Stimulated activated CD4-positive, alpha-beta T cell treated with anti-CD3 and anti-CD28 coated beads, Interleukin-4, amount 100 ng/mL, for 4 hours (primary cell): Measurements from ENCODE around the gene NRSN1.
"Not testable (repeated sequence)": the region's sequence is repeated elsewhere in the genome, so short reads cannot be mapped to it uniquely, and the experiment has no call there.

Experiments
- DNase-seq, 2 experiments: peaks; one replicate each; pipeline ENCODE4 v3.0.0-alpha.2; 2020

The NRSN1 gene, protein sequence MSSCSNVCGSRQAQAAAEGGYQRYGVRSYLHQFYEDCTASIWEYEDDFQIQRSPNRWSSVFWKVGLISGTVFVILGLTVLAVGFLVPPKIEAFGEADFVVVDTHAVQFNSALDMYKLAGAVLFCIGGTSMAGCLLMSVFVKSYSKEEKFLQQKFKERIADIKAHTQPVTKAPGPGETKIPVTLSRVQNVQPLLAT

DNA sequence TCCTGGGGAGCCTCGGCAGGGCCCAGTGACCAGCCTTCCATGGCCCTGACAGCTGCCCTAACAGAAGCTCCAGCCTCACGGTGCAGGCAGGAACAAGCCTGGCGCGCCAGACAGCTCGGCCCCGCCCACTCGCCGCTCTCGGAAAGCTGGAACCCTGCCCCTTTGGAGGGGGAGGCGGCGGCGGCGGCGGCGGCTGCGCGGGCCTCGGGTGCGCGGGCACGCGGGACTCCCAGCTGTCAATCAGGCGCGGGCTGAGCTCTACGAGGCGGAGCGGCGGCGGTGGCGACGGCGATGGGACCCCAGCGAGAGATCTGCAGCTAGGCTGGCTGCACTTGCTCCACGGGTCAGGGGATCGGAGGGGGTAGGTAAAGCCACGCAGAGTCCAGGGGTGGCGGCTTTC, at the start of gene NRSN1:
TSS of gene NRSN1 (plus strand) at position 236 of the 400 bp plus-strand sequence. CDS start 8,113 bp downstream, outside the sequence.
- no peak for DNase-seq

DNA sequence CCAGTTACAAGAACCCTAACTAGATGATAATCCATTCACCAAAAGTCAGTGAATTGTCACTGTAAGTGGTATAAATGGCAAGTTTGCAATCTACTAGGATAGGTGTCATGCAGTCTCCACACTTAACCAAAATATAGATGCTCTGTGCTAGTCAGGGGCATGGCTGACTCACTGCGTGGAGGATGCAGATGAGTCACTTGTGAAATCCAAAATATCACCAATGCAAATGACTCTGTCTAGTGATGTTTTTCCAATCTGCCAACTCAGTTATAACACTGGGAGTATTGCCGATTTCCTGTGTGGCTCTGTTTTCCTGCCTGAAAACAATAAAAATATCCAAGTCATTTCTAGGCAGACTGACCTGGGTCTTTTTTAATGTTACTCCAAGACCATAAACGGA, 47.8 kb upstream of the NRSN1 start:
- DNase-seq = no peak

DNA sequence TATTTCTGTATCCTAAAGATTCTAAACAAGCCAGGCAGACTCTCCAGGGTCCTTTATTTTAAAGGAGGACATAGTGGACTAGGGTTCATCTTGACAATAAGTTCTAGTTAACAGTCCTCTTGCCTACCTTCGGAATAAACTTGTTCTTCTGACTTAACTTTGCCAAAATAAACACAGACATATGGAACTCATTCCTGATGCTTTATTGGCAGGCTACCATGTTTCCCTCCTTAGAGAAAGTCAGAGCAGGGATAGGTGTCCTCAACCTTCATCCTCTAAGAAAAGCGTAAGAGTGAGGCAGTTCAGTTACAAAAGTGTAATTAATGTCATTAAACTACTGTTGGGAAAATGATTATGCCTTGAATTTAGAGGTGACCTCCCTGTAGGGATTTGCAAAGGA, 46.9 kb upstream of the NRSN1 start:
- DNase-seq = no peak

DNA sequence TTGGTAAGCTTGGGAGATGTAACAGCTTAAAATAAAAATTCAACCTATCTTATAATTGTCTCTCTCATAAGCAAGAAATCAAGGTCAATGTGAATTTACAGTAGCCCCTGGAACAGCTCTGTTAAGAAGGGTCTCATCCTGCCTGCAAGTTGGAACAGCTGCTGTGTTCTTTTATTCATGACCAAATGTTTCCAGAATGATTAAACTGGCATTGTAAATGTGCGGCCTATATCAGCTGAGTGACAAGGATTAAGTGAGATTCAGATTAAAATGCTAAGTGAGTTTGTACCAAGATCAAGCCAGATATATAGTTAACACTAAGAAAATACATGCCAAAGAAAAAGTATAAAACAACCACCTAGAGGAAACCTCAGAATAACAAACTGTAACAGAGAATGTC, 45.3 kb upstream of the NRSN1 start:
- no peak for DNase-seq

DNA sequence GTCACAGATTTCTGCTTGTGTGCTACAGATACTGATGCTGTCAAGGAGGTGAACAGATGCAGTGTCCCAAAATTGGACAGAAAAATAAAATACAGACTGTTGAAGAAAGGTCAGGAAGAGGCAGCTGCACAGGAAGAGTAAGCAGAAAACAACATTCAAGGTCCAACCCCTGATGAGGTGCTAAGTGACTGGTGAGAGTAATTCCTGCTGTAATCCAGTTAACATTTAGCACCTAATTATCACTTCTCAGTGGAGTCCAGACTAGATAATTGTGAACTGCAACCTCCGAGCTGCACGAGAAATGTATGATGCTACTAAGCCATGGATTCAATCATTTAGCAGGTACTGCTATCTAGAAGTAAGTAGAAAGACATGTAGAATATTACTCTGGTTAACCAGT, 36.3 kb upstream of the NRSN1 start:
- DNase-seq = no peak

DNA sequence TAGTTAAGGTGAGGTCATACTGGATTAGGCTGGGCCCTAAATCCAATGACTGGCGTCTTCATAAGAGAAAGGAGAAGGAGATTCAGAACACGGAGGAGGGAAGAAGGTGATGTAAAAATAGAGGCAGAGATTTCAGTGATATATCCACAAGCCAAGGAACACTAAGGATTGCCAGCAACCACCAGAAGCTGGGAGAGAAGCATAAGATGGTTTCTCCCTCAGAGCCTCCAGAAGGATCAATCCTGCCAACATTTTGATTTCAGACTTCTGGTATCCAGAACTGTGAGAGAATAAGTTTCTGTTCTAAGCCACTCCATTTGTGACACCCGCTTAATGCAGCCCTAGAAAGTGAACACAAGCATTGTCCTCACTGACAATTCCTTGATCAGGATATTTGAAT, 33.6 kb upstream of the NRSN1 start:
- DNase-seq = no peak

DNA sequence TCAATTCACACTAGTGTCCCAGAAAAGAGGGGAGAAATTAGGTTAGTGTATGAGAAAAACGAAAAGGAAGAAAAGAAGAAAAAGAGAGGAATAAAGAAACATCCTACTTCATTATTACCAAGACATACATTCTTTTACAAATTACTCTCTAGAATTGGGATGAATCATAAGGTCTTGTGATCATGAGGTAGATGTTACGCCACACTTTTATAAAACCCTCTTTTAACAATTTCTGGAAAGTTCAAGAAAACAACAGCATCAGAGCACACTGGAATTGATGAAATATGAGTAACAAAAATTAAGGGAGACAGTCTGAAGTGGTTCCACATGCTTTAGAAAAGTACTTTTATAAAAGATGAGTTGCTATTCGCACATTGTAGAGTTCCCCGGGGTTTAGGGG, 32.6 kb upstream of the NRSN1 start:
- DNase-seq = no peak

DNA sequence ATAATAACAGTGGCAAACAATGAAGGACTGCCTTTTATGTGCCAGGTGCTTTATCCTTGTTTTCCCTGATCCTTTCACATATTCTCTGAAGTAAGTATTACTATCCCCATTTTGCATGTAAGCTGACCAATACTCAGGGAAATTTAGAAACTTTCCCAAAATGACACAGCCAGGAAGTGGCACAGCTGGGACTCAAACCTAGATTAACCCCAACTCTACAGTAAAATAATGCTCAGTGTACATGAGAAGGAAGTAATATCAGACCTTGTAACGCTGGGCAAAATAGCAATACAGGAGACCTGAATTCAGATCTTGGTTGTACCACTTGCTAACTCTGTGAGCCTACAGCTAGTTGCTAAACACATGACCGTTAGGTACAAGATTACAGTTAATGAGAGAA, 26.8 kb upstream of the NRSN1 start:
- DNase-seq = no peak

DNA sequence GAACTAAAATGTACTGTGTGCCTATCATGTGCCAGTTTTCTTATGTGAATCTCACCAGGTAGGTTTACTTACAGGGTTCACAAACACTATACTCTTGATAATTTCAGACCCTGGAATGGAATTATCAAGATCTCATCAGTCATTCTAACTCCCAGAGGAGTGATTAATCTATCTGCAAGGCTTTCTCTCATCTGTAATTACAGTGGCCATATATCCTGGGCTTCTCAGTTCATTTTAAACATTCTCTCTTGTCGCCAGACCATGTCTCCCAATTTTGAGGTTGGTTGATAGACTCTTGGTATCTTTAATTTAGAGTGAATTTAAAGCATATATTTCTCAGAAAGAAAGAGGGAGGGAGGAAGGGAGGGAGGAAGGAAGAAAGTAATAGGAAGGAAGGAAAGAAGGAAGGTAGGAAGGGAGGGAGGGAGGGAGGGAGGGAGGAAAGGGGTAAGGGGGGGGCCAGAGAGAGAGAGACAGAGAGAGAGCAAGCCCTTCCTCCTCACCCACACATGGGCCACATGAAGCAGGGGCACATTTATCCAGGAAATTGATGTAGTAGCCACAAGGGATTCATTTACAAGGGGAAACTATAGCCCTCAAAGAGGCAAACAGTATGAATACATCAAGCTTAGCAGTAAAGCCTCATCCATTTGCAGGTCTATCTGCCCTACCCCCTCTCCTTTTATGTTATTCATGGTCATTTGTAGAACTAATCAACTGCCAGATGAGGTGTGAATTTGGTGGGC, 25.8 kb upstream of the NRSN1 start:
- DNase-seq = no peak

DNA sequence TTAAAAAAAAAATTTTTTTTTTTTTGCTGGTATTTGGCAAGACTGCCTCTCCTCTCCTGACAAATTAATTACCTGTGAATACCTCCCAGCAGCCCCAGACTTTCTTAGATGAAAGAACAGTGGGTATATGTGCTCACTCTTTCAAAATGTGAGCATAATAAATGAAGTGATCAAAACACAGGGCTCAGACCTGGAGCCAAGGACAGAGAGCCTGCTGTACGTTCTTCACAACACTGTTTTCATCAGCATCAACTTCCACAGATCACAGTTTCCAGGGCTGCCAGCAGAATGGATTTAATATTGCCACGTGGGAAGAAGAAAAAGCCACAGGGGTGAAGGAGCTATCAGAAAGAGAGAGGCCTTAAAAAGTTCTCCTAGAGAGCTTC, 25.3 kb upstream of the NRSN1 start:
- DNase-seq = no peak

DNA sequence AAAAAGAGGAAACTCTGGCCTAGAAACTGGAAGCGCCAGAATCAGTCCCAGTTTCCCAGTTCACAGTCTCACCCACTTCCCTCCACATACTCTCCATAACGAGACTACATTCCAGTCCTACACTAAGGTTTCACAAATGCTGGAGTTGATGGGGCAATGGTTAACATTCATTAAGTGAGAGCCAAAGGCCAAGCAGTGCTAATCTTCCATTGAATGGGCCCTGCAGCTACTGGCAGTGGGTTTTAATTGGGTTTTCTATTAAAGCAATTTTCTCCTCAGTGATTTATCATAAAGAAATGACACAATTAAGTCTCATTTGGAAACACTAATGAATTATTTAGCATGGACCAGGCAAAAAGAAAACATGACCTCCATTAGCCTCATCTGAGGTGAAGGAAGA, 20.8 kb upstream of the NRSN1 start:
- DNase-seq = no peak

DNA sequence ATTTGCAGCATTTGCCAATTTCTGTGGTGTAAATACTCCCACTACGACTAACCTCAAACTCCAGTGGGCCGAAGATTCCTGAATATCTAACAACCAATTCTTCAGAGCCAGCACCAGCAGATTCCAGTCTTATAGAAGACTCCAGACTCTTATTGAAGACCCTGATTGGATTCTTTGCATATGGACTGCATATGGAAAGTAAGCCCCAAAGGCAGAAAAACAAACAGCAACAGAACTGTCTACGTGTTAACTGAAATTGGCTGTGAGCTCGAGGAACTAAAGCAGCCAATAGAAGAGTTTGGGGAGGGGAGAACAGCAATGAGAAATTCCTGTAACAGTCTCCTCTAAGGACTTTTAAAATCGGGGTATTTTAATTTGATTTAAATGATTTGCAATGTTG, 19.7 kb upstream of the NRSN1 start:
- no peak for DNase-seq

DNA sequence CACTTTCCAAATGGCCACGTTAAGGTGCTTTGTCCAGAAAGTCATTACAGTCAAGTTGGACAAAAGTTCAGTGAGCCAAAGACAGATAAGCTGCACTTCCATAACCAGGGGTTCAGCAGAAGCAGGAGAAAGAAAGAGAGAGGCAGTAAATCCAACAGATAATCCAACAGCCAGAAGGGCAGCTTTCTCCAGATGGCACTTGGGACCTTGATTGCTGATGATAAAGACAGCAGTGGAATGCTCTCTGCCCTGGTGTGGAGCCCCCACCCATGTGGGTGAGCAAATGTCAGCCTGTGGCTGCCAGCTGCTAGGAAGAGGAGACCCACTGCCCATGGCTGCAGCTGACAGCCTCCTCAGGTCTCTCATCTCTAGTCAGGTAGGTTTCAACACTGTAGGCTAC, 18.7 kb upstream of the NRSN1 start:
- DNase-seq = no peak

DNA sequence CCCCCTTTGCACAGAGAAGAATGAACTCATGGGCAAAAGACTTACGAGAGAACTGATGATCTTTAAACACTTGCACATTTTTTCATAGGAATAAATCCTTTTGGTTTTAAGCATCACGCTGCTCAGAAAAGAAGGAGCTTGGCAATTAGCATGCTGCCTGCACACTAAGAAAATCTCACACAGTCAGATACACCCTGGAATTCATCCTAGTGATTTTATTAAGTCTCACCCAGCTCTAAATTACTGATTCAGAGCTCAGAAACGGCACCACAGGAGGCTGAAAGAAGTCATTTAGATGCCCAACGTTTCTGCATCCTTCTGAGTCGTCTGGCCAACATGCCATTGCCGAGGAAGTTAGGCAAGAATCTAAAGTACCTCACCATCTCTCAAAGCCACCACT, 18.0 kb upstream of the NRSN1 start:
- no peak for DNase-seq

DNA sequence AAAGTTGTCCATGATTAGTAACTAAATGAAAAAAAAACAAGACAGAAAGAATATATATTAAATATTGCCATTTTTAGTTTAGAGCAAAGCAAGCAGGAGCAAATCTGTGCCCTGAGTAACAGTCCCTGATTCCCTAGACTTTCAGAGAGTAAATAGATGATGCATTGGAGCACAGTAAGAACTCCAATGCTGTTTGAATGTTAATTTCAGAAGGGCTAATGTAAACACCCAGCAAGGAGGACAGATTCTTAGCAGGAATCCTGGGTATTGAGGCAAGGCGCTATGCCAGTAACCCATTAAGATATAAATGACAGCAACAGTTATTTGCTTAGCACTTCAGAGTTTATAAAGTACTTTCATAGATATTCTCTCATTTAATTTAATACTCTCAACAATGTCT, 15.6 kb upstream of the NRSN1 start:
- no peak for DNase-seq

DNA sequence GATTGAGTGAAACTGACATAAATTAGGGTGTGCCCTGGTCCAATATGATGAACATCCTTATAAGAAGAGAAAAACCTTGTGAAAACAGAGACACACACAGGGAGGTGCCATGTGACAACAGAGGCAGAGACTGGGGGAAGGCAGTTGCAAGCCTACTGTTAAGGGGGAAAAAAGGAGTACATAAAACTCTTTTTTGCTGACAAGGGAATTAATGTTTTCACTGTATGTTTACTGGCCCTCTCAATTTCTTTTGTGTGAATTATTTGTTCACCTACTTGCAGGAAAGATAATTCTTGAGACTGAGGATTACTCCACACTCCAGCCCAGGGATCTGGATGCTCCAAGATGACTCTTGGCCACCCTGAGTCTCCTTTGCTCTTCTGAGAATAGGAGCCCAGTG, 12.1 kb upstream of the NRSN1 start:
- DNase-seq = no peak

DNA sequence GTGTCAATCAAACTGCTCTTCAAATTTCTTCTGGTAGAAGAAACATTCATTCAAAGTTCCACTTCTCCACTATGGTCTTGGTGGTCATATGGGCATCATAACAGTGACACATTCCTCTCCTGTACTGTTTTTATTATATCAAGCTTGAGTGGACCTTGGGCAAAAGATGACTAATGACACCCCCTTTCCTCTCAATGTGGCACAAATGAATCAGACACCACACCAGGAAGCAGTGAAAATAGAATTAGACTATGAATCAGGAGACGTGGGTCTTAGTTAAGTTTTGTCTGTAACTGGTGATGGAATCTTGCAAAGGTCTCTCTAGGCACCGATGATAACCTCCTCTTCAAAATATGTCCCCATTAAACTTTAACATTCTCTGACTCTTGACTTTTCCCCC, 9.0 kb upstream of the NRSN1 start:
- DNase-seq = no peak

DNA sequence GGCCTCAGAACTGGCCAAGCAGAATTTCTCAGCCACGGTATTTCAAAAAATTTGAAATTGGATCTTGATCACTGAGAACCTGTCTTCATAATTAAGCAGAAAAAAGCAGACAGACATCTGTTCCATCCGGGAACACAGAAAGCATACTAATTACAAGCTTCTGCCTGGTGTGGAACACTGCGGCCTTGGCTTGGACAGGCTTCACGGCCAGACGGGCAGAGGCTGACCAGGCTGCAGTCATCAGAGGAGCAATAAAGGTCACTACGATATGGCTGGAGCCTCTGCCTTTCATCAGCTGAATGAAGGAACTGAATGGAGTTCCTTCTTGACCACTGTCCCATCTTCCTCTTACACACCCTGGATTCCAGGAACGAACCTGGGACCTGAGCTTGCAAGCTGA, 3.9 kb upstream of the NRSN1 start:
- DNase-seq = no peak

DNA sequence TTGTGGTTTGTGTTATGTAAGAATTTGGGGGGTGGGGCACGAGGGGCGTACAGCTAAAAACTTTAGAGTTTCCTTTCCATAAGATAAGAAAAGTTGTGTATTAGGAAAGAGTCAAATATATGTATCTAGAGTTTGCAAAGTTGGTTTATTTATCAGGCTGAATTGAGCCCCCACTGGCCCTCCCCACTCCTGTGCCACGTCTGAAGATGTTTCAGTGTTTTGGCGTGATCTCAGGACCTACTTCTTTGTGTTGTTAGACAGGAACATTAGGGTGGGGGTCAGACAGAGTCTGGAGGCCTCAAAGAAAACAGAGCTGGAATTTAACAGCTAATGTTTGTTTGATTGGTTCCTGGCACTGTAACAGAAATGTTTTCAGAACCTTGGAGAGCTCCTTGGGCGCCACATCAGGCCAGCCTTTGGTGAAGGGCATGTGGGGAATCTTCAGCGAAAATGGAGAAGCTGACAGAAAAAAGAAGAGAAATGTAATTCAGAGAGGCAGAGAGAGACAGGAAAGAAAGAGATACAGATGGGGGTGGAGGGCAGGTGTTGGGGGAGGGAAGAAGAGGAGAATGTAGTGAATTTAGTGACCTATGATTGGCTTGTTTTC, 674 bp downstream of the NRSN1 start:
- DNase-seq = no peak

DNA sequence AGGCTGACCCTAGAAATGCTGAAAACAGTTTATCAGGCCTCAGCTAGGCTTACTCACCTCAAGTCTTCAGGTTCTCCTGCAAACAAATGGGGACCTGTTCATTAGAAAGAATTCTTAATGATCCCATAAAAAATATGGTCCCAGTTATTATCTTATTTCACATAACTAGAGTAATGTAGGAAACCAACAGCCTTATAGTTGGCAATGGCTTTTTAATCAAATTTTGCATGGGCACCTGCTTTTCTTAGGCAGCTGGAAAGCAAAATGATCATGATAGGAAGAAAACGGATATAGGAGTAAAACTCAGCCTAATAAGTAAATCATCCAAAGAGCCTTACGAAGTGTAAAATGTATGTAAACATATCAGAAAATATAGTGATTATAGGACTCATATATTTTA, 1.3 kb downstream of the NRSN1 start:
- no peak for DNase-seq

DNA sequence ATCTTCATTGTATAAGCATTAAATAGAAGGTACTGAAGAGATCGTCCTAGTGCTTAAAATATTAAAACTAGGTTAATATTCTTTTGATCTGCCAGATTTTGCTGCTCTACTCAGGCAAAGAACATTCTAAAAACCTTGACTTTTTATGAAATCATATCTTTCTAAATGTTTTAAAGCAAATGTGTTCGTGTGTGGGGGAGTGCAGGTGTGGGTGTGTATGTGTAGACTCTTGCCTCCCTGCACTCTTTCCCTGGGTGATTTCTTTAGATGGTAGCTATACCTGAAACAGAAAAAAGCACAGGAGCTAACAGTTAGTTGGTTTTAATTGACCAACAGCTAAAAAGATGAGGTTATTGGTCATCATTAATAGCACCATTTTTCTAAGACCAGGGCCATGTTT, 5.7 kb downstream of the NRSN1 start:
- DNase-seq = no peak

DNA sequence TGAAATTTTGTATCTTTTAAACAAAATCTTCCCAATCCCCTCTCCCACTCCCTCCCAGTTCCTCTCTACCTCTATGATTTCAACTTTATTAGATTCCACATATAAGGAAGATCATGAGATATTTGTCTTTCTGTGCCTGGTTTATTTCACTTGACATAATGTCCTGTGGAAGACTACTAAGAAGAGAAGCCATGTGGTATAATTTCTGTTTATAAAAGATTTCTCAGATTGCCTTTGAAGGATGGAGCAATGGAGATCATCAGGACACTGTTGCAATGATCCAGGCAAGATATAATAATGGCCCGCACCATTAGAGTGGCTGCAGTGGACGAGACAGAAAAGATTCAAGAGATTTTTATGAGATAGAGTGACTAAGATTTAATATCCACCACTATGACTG, 13.1 kb downstream of the NRSN1 start:
- DNase-seq = no peak

DNA sequence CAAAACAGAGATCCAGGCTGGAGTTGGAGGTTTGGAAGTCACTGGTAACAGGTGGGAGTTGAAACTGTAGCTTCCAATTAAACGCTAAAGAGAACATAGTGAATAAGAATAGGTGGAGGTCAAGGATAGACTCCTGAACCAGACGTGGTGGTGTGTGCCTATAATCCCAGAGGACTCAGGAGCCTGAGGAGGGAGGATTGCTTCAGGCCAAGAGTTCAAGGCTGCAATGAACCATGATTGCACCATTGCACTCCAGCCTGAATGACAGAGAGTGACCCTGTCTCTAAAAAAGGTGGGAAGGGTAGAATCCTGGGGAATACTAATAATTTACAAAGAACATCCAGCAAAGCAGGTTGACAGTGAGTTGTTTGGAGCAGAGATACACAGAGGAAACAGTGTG, 13.6 kb downstream of the NRSN1 start:
- no peak for DNase-seq

DNA sequence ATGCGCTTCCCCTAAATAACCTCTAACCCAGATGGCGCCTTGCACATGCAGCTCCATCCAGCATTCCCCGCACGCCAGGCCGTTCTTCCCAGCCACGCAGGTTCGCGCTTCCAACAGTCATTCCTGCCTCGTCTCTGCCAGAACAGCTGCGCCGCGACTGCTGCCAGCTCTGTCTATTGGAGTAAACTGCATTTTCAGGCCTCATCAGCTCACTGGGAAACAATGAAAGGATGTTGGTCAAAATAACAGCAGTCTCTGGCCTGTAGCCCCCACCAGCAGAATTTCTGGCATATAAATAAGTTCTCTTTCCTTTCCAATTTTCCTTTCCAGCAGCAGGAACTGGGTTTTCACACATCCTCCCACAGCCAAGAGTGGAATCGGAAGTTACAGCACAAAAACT, 14.6 kb downstream of the NRSN1 start:
- no peak for DNase-seq

DNA sequence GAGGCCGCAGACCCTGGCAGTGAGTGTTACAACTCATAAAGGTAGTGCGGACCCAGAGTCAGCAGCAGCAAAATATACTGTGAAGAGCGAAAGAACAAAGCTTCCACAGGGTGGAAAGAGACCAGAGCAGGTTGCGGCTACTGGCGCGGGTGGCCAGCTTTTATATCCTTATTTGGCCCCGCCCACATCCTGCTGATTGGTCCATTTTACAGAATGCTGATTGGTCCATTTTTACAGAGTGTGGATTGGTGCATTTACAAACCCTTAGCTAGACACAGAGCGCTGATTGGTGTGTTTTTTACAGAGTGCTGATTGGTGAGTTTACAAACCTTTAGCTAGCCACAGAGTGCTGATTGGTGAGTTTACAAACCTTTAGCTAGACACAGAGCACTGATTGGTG, 16.7 kb downstream of the NRSN1 start:
- not testable (repeated sequence) for DNase-seq
